HUES48 (cell line): ENCODE data around the gene POU2F2.

Experiments used
- H3K27ac ChIP-seq: one replicate; pipeline ENCODE4 v1.7.0; 2013; ENCODE audit warnings: low read depth, low read length, inconsistent platforms
- H3K27me3 ChIP-seq: 2 replicates; pipeline ENCODE4 v1.6.1; 2013; ENCODE audit warnings: mild to moderate bottlenecking, low read length; ENCODE audit not compliant: control insufficient read depth, insufficient read depth
- H3K36me3 ChIP-seq: 2 replicates; pipeline ENCODE4 v1.6.1; 2013; ENCODE audit warnings: low read length; ENCODE audit not compliant: control insufficient read depth, insufficient read depth
- H3K4me1 ChIP-seq: 2 replicates; pipeline ENCODE4 v1.6.1; 2013; ENCODE audit warnings: mild to moderate bottlenecking, low read length; ENCODE audit not compliant: control insufficient read depth, insufficient read depth
- H3K4me3 ChIP-seq: 2 replicates; pipeline ENCODE4 v1.5.1; 2013; ENCODE audit warnings: mild to moderate bottlenecking, low read depth, low read length
- H3K9ac ChIP-seq: 2 replicates; pipeline ENCODE4 v1.6.1; 2013; ENCODE audit warnings: mild to moderate bottlenecking, low read depth, low read length, moderate library complexity
- H3K9me3 ChIP-seq: 2 replicates; pipeline ENCODE4 v1.6.1; 2013; ENCODE audit warnings: low read length; ENCODE audit not compliant: control insufficient read depth, insufficient read depth

The POU2F2 gene

DNA sequence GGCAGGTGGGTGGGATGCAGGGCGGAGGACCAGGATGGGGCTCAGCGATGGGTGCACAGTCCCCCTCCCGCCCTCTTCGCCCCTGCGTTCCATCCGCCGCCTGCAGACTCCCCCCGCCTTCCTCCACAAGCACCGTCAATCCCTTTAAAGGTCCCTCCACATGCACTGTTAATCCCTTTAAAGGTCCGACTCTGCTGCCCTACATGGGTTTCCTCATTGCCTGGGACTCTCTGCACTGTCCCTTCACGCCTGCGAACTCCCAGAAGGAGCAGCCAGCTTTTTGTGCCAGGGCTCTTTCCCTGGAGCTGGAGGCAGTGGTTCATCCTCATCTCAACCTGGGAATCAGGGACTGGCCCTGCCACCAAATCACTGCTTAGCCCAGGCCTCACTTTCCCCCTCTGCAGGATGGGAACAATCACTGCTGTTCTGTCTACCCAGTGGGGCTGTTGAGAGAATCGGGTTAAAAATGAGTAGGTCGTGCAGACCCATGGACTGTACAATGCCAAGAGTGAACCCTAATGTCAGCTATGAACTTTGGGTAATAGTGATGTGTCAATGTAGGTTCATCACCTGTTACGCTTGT is 35.9 kb downstream of the POU2F2 start:
- Histone ChIP-seq H3K9ac (no peak overlapping the region), H3K4me3 (peak overlapping the region; percentile 50; the same call in 1 of the 2 replicates), H3K4me1 (peaks cover 11% of the 10 kb centered on the region), H3K9me3 (no peaks in the 10 kb centered on the region), H3K27me3 (no peaks in the 10 kb centered on the region), H3K36me3 (no peaks in the 10 kb centered on the region), H3K27ac (no peak overlapping the region)

DNA sequence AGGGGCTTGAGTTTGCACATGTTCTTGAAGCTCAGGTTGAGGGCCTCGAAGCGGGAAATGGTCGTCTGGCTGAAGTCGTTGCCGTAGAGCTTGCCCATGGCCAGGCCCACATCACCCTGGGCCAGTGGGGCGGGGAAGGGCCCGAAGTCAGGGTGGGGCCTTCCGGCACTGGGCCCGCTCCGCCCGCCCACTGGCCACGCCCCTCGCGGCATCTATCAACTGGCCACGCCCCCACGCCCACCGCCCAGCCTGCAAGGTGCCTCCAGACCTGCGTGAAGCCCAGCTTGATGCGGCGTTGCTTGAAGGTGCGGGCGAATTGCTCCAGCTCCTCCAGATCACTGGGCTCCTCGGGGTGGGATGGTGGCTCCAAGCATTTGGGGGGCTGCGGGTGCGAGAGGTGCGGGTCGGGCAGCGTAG is 36.4 kb downstream of the POU2F2 start:
- H3K27me3 ChIP-seq, result no peaks in the 10 kb centered on the region
- H3K4me3 ChIP-seq, result peak overlapping the region; percentile 50; the same call in 1 of the 2 replicates
- no peaks in the 10 kb centered on the region for H3K36me3 ChIP-seq
- H3K4me1 ChIP-seq, result peaks cover 11% of the 10 kb centered on the region
- H3K9me3 ChIP-seq, result no peaks in the 10 kb centered on the region
- H3K27ac ChIP-seq, result no peak overlapping the region
- no peak overlapping the region for H3K9ac ChIP-seq

DNA sequence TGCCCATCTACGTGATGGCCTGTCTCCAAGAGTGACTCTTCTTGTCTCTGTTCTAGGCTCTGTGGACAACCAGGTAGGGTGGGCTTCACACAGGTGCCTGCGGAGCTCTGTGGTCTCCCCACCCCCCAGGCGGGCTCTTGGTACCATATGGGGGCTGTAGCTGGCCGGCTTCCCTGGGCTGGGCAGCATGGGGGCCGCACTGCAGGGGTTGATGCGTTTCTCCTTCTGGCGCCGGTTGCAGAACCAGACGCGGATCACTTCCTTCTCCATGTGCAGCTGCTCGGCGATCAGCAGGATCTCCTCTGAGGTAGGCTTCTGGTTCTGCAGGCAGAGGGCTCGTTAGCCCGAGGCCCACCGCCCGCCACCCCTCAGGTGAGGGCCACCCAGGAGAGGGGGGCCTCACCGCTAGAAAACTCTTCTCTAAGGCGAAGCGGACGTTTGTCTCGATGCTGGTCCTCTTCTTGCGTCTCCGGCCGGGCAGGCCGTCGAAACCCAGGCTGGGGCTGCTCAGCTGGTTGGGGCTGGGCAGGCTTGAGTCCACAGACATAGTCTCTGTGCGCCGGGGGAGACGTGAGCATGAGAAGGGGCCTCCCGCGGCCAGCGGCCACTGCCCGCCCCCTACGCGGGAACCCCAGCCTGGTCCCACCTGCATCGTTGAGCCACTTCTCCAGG is 37.0 kb downstream of the POU2F2 start:
- H3K9ac ChIP-seq, result no peak overlapping the region
- H3K27ac ChIP-seq, result no peak overlapping the region
- no peaks in the 10 kb centered on the region for H3K9me3 ChIP-seq
- H3K4me1 ChIP-seq, result peaks cover 11% of the 10 kb centered on the region
- H3K4me3 ChIP-seq, result no peak overlapping the region; the same call in 1 of the 2 replicates
- H3K36me3 ChIP-seq, result no peaks in the 10 kb centered on the region
- H3K27me3 ChIP-seq, result no peaks in the 10 kb centered on the region

DNA sequence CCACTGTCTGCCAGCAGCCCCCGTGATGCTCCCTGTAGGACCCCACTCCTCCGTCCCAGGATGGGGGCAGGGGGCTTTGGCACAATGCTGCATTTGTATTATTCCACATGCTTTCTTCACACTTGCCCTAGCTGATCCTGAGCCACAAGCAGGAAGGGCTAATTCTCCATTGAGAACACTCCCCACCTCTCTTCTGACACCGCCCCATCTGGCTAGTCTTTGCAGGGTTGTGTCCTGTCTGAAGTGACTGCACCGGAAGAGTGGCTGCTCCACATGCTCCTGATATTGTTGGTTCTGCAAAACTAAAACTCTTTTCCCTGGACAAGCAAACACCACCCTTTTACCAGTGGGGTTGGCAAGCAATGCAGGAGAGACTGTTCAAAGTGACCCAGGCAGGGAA is 38.3 kb downstream of the POU2F2 start:
- H3K36me3 ChIP-seq, result no peaks in the 10 kb centered on the region
- H3K27ac ChIP-seq, result no peak overlapping the region
- no peak overlapping the region for H3K9ac ChIP-seq
- H3K4me3 ChIP-seq, result no peak overlapping the region
- H3K27me3 ChIP-seq, result no peaks in the 10 kb centered on the region
- H3K4me1 ChIP-seq, result peaks cover 3% of the 10 kb centered on the region
- H3K9me3 ChIP-seq, result no peaks in the 10 kb centered on the region

DNA sequence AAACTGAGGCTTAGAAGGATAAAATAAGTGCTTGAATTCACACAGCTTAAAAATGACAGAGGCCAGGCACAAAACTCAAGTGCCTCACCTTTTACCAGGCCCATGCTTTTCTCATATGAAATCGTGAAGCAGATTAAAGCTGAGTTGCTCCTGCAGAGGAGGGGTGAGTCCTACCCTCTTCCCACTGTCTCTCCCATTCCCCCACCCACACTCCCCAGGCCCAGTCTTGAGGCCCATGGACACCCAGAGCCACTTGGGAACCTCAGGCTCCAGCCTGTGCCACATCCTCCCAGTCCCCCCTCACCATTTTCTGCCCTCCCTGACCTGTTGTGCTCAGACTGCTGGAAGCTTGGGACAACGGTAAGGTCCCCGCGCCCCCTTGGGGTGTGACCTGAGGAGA is 38.7 kb downstream of the POU2F2 start:
- H3K36me3 ChIP-seq, result no peaks in the 10 kb centered on the region
- H3K27me3 ChIP-seq, result no peaks in the 10 kb centered on the region
- no peak overlapping the region for H3K9ac ChIP-seq
- H3K27ac ChIP-seq, result no peak overlapping the region
- peaks cover 3% of the 10 kb centered on the region for H3K4me1 ChIP-seq
- no peak overlapping the region for H3K4me3 ChIP-seq
- H3K9me3 ChIP-seq, result no peaks in the 10 kb centered on the region

DNA sequence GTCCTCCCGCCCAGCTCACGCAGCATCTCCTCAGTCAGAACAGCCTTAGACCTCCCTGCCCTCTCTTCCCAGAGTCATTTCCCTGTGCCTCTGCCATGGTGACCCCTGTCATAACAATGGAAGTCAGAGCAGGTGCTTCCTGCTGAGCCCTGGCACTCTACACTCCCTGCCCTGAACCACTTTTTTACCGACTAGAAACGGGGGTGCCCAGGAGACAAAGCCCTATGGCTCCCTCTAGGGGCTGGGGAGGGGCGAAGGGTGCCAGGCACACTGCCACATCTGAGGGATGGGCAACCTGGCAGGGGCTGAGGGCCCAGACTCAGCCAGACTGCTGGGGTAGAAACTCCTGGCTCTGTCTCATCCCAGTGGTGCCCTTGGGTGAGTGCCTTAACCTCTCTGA is 39.9 kb downstream of the POU2F2 start:
- Histone ChIP-seq H3K4me3 (no peak overlapping the region), H3K27me3 (no peaks in the 10 kb centered on the region), H3K36me3 (no peaks in the 10 kb centered on the region), H3K4me1 (peaks cover 3% of the 10 kb centered on the region), H3K9me3 (no peaks in the 10 kb centered on the region), H3K27ac (no peak overlapping the region), H3K9ac (no peak overlapping the region)

DNA sequence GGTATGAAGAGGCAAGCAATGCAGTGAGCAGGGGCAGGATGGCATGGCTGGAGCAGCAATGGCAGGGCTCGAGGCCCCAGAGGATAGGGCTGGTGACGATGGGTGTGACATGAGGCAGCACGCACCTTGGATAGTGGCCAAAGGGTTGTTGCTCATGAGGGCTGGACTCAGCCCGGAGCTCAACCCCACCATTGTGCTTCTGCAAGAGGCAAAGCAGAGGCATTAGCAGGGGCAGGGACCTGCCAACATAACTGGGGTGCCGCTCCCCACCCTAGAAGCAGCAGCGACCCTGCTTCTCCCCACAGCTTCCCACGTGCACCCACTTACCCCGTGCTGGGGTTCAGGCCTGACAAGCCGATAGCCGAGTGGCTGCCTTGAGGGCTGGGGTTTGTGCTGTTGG is 40.5 kb downstream of the POU2F2 start:
- Histone ChIP-seq H3K36me3 (no peaks in the 10 kb centered on the region), H3K4me3 (no peak overlapping the region), H3K27ac (no peak overlapping the region), H3K9me3 (no peaks in the 10 kb centered on the region), H3K27me3 (no peaks in the 10 kb centered on the region), H3K4me1 (peaks cover 3% of the 10 kb centered on the region), H3K9ac (no peak overlapping the region)

DNA sequence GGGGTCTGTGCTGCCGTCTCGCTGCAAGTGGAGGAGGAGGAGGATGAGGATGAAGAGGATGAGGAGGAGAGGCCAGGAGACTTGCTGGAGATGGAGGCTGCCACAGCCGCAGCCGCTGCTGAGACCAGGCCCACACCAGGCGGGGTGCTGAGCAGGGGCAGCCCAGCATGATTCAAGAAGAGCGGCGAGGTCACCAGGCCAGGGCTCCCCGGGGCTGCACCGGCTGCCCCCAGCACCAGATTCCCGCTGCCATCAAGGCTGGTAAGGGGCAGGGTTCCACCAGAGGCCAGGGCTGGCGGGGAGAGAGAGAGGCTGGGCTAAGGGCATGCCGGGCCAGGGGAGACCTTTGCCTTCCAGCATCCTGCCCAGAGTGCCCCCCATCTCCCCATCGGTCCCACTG is 40.9 kb downstream of the POU2F2 start:
- no peaks in the 10 kb centered on the region for H3K27me3 ChIP-seq
- H3K4me1 ChIP-seq, result peaks cover 3% of the 10 kb centered on the region
- no peaks in the 10 kb centered on the region for H3K9me3 ChIP-seq
- H3K36me3 ChIP-seq, result no peaks in the 10 kb centered on the region
- no peak overlapping the region for H3K27ac ChIP-seq
- H3K9ac ChIP-seq, result no peak overlapping the region
- no peak overlapping the region for H3K4me3 ChIP-seq

DNA sequence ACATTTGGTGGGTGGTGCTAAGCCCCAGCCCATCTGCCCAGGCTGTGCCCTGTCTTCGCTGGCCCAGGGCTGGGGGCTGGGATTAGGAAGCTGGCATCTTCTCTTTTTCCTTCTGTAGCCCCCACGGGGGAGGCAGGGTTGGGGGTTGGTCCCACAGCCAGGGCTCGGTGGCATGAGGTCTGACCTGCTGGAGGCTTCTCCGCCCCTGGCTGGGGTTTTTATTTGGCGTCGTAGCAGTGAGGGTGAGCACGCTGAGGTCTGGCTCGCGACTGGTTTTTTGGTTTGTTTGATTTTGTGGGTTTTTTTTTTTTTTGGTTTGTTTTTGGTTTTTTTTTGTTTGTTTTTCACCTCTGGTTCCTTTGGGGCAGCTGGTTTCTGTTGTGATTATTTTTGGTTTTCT is 41.6 kb downstream of the POU2F2 start:
- Histone ChIP-seq H3K9ac (no peak overlapping the region), H3K4me1 (peaks cover 3% of the 10 kb centered on the region), H3K36me3 (no peaks in the 10 kb centered on the region), H3K27me3 (no peaks in the 10 kb centered on the region), H3K27ac (no peak overlapping the region), H3K4me3 (no peak overlapping the region), H3K9me3 (no peaks in the 10 kb centered on the region)

DNA sequence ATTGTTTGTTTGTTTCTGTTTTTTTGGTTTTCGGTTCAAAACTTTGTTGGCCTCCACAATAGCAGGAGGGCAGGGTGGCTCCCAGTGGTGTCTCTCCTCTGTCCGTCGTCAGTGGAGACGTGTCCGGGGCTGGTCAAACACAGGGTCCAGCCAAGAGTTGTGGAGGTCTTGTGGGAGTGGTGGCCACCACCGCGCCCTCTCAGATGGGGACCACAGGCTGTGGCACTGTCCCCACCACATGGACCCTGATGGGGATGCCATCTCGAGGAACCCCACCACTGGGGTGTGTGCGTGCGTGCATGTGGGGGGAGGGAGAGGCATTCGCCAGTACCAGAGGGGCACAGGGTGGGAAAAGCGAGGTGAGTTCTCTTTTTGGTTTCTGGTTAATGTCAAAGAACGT is 42.5 kb downstream of the POU2F2 start:
- no peaks in the 10 kb centered on the region for H3K4me1 ChIP-seq
- no peaks in the 10 kb centered on the region for H3K27me3 ChIP-seq
- no peak overlapping the region for H3K27ac ChIP-seq
- H3K9me3 ChIP-seq, result no peaks in the 10 kb centered on the region
- H3K4me3 ChIP-seq, result no peak overlapping the region
- H3K36me3 ChIP-seq, result no peaks in the 10 kb centered on the region
- no peak overlapping the region for H3K9ac ChIP-seq

DNA sequence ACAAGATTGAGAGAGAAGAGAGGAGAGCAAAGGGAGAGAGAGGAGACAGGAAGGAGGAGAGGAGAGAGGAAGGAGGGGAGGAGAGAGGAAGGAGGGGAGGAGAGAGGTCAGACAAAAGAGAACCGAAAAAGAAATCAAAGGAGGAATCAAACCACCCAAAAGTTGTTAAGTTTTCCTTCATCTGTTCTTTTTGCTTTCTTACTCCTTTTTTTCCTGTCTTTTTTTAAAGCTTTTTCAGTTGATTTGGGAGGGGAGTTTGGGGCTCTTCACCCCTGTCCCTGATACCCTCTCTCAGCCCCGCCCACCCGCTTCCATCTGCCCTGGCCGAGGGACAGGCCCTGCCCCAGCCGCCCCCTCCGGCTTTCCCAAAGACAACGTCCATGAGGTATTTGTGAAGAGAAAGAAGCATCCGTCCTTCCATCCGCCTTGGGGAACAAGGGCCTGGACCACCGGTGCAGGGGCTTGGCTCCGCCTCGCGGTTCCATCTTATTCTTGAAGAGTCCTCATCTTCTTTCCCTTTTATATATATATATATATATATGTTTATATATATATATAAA is 43.0 kb downstream of the POU2F2 start:
- H3K4me3 ChIP-seq, result no peak overlapping the region
- no peaks in the 10 kb centered on the region for H3K36me3 ChIP-seq
- H3K27me3 ChIP-seq, result no peaks in the 10 kb centered on the region
- H3K9ac ChIP-seq, result no peak overlapping the region
- H3K9me3 ChIP-seq, result no peaks in the 10 kb centered on the region
- H3K4me1 ChIP-seq, result no peaks in the 10 kb centered on the region
- H3K27ac ChIP-seq, result no peak overlapping the region
